NCI-H1694 (cell line): Measurements from ENCODE around the gene CASP1.
"Not testable (repeated sequence)": the region's sequence is repeated elsewhere in the genome, so short reads cannot be mapped to it uniquely, and the experiment has no call there.

Source experiments
- DNase-seq: peaks from one replicate; lab custom pipeline; 2025; lab: John Stamatoyannopoulos, UW

The CASP1 gene

DNA sequence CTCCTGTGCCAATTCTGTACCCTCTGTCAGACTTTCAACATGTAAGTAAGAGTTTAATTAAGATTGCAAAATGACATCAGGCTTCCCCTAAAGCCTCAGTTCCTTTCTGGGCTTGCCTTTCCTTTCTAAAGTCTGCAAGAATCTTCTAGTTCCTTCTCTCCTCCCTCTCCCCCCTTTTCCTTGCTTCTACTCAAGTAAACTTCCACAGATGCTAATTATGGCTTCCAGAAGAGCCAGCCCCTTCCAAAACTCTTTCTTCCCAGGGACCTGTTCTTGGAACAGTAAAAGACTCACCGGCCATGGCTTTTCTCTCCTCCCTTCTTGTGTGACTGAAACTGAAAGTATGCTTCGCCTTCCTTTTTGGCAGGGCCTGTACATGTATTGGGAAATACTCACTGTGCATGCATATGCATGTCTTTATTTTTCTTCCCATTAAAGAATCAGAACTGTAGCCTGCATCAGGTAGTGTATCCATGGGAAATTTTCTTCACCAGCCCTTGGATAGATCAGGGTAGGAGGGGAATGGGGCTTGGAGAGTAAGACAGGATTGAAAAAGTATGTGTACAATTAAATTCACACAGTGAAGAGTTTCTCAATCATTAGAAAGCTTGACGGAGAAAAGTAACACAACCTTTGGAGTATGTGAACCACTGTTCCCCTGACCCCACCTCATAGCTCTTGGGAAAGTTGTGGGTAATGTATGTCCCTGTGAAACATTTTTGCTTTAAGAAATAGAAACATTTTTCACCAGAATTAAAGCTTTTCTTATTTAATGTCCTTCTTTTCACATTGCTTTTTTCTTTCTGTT lies at the start of gene CASP1:
TSS of gene CASP1 (minus strand) at position 332 of the 808 bp plus-strand sequence. CDS start at position 301, 31 bp downstream.
- no peak for DNase-seq

- no peak for DNase-seq
These were observed 46.6 kb upstream of the CASP1 start for GRCh38 chr11:105081412-105082150.

GRCh38 chr11:105080171-105080906 lies 45.4 kb upstream of the CASP1 start:
- DNase-seq = not testable (repeated sequence)

GRCh38 chr11:105078283-105078682 lies 43.3 kb upstream of the CASP1 start:
- DNase-seq = no peak

DNA sequence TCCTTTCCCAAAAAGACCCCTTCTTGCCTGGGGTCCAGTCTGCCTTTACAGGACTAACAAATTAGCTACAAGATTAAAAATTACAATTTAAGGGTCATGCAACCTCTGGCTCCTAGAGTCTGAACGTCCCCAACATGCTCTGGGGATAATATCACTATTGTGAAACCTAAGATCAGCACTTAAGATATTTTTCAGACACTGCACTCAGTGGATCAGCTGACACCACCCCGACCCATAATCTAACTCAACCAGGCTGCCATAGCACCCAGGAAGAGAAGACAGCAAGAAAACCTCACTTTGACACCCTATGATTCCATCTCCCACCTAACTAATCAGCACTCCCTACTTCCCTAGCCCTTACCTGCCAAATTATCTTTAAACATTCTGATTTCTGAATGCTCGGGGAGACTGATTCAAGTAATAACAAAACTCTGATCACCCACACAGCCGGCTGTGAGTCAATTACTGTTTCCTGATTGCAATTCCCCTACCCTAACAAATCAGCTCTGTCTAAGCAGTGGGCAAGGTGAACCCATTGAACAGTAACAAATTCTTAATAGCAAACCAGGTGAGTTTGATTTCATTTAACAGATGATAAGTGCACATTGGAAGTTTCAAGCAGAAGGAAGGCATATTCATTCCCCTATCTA lies 42.3 kb upstream of the CASP1 start:
- DNase-seq = not testable (repeated sequence)

DNA sequence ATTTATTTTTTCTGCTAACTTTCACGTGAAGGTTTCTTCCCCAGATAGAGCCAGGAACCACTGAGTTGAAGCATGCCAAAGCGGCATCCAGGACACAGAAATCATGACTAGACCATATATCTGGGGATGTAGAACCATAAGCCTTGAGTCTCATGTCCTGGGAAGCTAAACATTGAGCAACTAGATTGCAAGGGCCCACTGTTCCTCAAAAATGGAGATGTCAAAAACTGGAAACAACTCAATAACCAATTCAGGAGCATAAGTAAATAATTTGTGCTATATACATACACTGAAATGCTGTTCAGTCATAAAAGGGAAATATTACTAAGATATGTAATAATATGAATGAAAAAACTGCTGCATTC lies 39.2 kb upstream of the CASP1 start:
- DNase-seq = no peak

DNA sequence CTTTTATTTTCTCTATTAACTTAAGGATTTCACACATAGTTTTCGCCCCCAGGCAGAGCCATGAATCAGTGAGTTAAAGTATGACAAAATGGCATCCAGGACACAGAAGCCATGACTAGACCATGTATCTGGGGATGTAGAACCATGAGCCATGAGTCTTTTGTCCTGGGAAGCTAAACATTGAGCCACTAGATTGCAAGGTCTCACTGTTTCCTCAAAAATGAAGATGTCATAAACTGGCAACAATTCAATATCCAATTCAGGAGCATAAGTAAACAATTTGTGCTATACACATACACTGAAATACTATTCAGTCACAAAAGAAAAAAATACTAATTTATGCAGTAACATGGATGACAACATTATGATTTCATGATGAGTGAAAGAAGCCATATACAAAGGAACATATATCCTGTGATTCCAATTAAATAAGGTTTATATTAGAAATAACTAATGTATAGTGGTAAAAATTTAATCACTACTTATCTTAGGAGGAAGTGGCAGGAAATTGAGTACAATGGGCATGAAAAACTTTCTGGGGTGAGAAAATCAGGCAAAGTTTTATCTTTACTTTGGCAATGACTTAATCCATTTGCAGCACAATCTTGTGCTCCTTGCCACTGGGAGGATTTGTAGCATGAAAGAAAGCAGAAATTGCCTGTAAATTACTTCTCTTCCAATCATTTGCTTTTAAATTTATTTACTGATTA lies 38.7 kb upstream of the CASP1 start:
- no peak for DNase-seq

GRCh38 chr11:105072080-105072479 lies 37.1 kb upstream of the CASP1 start:
- DNase-seq = not testable (repeated sequence)

DNA sequence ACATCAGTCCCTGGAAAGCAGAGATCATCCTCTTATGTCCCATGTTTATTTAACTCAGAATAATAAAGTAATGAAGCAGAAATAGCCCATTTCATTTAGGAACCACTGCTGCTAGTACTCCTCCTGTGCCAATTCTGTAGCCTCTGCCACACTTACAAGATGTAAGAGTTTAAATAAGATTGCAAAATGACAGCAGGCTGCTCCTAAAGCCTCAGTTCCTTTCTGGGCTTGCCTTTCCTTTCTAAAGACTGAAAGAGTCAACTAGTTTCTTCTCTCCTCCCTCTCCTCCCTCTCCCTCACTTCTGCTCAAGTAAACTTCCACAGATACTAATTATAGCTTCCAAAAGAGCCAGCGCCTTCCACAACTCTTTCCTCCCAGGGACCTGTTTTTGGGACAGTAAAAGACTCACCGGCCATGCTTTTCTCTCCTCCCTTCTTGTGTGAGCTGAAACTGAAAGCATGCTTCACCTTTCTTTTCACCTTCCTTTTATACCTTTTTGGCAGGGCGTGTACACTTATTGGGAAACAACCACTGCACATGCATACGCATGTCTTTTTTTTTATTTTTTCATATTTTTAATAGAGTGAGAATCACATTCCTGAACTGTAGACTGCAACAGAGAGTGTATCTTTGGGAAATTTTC lies 36.3 kb upstream of the CASP1 start:
- DNase-seq = no peak

GRCh38 chr11:105070306-105070705 lies 35.4 kb upstream of the CASP1 start:
- DNase-seq = no peak

DNA sequence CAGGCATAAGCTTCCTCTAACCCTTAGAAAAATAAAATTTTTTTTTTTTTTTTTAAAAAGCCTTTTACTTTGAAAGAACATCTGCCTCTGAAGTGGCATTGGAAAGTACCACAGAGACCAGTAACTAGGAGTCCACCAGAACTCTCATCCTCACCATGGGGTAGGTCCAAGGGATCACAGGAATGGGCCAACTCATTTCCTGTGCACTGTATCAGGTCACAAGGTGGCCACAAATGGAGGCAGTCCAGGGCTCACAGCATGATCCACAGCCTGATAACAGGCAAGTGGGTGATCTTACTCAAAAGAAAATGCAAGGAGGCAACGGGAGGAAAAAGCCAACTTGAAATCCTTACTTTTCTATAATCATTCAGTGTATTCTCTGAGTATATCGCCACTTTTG lies 34.8 kb upstream of the CASP1 start:
- DNase-seq = not testable (repeated sequence)

GRCh38 chr11:105063245-105063941 lies 28.4 kb upstream of the CASP1 start:
- DNase-seq = not testable (repeated sequence)

DNA sequence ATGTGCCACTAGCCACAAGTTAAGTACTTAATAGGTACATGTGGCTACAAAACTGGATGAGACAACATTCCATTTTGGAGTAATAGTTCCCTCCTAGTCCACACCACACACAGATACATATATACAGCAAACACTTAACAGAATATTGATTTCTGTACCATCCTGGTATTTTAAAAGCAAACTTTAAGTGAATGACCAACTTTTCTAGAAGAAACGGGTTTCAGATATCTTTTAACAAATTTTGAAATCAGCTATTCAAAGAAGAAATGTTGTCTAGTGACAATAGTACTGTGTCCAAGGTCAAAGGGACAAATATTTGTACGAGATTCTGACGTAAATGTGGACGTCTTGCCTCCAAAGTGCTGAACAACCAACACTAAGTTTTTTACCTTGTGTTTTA lies 22.5 kb upstream of the CASP1 start:
- DNase-seq = no peak

GRCh38 chr11:105056446-105056845 lies 21.5 kb upstream of the CASP1 start:
- DNase-seq = no peak

DNA sequence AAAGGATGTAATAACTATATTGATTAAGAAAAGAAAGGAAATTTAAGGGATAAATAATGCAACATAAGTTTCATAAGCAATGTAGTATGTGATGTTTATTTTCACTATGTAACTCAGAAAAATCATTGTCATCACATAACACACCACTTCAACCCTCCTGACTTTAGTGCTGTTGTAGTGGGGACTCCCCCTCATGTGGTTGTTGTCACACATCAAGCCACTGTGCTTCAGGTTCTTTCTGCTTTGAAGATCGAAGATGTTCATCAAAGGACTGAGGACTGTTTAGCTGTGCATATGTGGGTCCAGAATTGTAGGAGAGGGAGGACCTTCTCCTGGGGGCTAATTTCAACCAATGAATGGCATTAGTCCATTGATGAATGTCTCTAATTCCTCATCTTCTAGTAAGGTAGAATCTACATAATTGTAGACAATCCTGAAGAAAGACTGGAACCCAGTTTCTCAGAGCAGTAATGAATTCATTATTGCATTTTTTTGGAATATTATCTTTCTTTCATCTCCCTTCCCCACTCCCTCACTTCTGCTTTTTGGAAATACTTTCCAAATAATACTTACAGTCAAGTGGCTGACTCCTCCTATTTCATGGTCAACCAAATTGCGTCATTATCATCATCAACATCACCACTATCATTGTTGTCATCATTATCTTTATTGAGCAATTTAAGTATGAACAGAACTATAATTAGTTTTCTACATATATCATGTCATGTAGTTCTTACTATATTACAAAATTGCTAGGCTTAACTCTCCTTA lies 20.0 kb upstream of the CASP1 start:
- no peak for DNase-seq

DNA sequence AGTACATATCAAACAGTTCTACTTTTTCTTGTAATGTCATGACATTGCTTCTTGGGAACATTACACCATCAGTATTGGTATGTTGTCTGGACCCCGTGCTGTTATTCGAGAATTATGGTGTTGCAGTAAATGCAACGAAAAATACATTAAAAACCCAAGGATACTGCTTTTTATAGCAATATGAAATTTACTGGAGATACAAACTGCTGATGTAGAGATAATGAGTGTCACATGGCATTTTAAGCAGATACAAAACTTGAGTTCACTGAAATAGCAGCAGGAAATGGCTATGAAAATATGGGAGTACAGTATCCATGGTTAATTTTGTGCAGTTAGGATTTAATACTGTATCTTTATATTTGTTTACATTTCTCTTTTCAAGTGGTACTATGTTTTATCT lies 17.5 kb upstream of the CASP1 start:
- DNase-seq = no peak

- no peak for DNase-seq
These were observed 16.6 kb upstream of the CASP1 start for GRCh38 chr11:105051559-105051958.

- DNase-seq = no peak
These were observed 14.5 kb upstream of the CASP1 start for GRCh38 chr11:105049481-105049880.

GRCh38 chr11:105046898-105047579 lies 12.1 kb upstream of the CASP1 start:
- no peak for DNase-seq
